NCI-H1436 (cell line): ENCODE results near the gene ZP3.
A peak's percentile ranks its signal among the peaks of the same experiment; 100 is the strongest.
"Not testable (repeated sequence)": the region's sequence is repeated elsewhere in the genome, so short reads cannot be mapped to it uniquely, and the experiment has no call there.

Experiments
- DNase-seq: peaks from one replicate; lab custom pipeline; 2025; lab: John Stamatoyannopoulos, UW

Gene ZP3

GRCh38 chr7:76405738-76406137, 19.0 kb upstream of the ZP3 start:
- no peak for DNase-seq

- DNase-seq: no peak
Measured at GRCh38 chr7:76407718-76408117, 17.0 kb upstream of the ZP3 start.

- no peak for DNase-seq
Measured at GRCh38 chr7:76408121-76408560, 16.6 kb upstream of the ZP3 start.

GRCh38 chr7:76409537-76409936, 15.2 kb upstream of the ZP3 start, which contains the start of gene SSC4D:
TSS of gene SSC4D (minus strand) at chr7:76409697. CDS start at chr7:76404439, 5,258 bp downstream.
- DNase-seq: no peak

- DNase-seq: no peak
Measured at GRCh38 chr7:76411626-76412025, 13.1 kb upstream of the ZP3 start.

GRCh38 chr7:76412249-76412648, 12.5 kb upstream of the ZP3 start:
- DNase-seq: no peak

- DNase-seq: not testable (repeated sequence)
Measured at GRCh38 chr7:76417654-76418310, 7.0 kb upstream of the ZP3 start.

GRCh38 chr7:76421097-76421496, 3.7 kb upstream of the ZP3 start:
- not testable (repeated sequence) for DNase-seq

- DNase-seq: no peak
Measured at GRCh38 chr7:76423666-76424412, 911 bp upstream of the ZP3 start.

- DNase-seq: no peak
Measured at GRCh38 chr7:76425156-76425555, 406 bp downstream of the ZP3 start.

- not testable (repeated sequence) for DNase-seq
Measured at GRCh38 chr7:76425558-76425957, 808 bp downstream of the ZP3 start.

- no peak for DNase-seq
Measured at GRCh38 chr7:76426246-76426645, 1.5 kb downstream of the ZP3 start.

- DNase-seq: no peak
Measured at GRCh38 chr7:76427635-76428034, 2.9 kb downstream of the ZP3 start.

- no peak for DNase-seq
Measured at GRCh38 chr7:76428149-76428823, 3.5 kb downstream of the ZP3 start.

- no peak for DNase-seq
Measured at GRCh38 chr7:76428868-76429805, 4.4 kb downstream of the ZP3 start.

GRCh38 chr7:76430211-76430610, 5.5 kb downstream of the ZP3 start:
- no peak for DNase-seq

GRCh38 chr7:76430836-76431235, 6.1 kb downstream of the ZP3 start:
- no peak for DNase-seq

- peak; percentile 30 for DNase-seq
Measured at GRCh38 chr7:76437873-76438272, 13.1 kb downstream of the ZP3 start.

- not testable (repeated sequence) for DNase-seq
Measured at GRCh38 chr7:76439120-76439888, 14.6 kb downstream of the ZP3 start.

GRCh38 chr7:76440404-76440803, 15.7 kb downstream of the ZP3 start:
- not testable (repeated sequence) for DNase-seq

GRCh38 chr7:76441792-76442191, 17.0 kb downstream of the ZP3 start:
- DNase-seq: not testable (repeated sequence)
